Sigmoid colon (tissue), 7 donors: ENCODE data around the gene RBM5. TPM values are rescaled to one million over a fixed set of nuclear protein-coding genes. Genes with fewer than 3 reads are reported as not detected.
"Not testable (repeated sequence)": the region's sequence is repeated elsewhere in the genome, so short reads cannot be mapped to it uniquely, and the experiment has no call there.

Source experiments
- DNase-seq: peaks from one replicate; pipeline ENCODE4 v3.0.0-alpha.2; 2019
- H3K27ac ChIP-seq, 4 donors: fragments of 200-600 bp; sonication (generic); one replicate each; pipeline ENCODE4 v1.5.1; 2016 to 2019; ENCODE audit warnings: mild to moderate bottlenecking in 1 of 4
- H3K27me3 ChIP-seq, 3 donors: fragments of 200-600 bp; sonication (generic); one replicate each; pipeline ENCODE4 v1.5.1; 2019; ENCODE audit warnings: mild to moderate bottlenecking in 1 of 3
- H3K36me3 ChIP-seq, 4 donors: fragments of 200-600 bp; sonication (generic); one replicate each; pipeline ENCODE4 v1.5.1; 2016 to 2019
- H3K4me1 ChIP-seq, 4 donors: fragments of 200-600 bp; sonication (generic); one replicate each; pipeline ENCODE4 v1.5.1; 2017 to 2019
- H3K4me3 ChIP-seq, 4 donors: fragments of 200-600 bp; sonication (generic); one replicate each; pipeline ENCODE4 v1.5.1; 2017 to 2019; ENCODE audit warnings: mild to moderate bottlenecking in 2 of 4, moderate library complexity in 1 of 4
- H3K9me3 ChIP-seq, 4 donors: fragments of 200-600 bp in 3 of 4; sonication (generic) in 3 of 4; one replicate each; pipeline versions ENCODE4 v1.5.1 to v1.6.1; 2013 to 2019
- CTCF ChIP-seq, 4 experiments: fragments of 450-650 bp in 3 of 4; fragments of 200-600 bp in 1 of 4; IDR thresholded peaks; one replicate each; pipeline ENCODE4 v1.5.1; 2016 to 2019; ENCODE audit warnings: antibody characterized with exemption in 4 of 4, mild to moderate bottlenecking in 3 of 4, moderate library complexity in 2 of 4
- EP300 ChIP-seq, 4 donors: sonication (generic); formaldehyde crosslinking; IDR thresholded peaks; one replicate each; pipeline ENCODE4 v1.6.1; 2017; ENCODE audit warnings: antibody characterized with exemption in 4 of 4
- POLR2A ChIP-seq, 2 donors: fragments of 450-650 bp; IDR thresholded peaks; one replicate each; pipeline ENCODE4 v1.6.1; 2016; ENCODE audit warnings: antibody characterized with exemption in 2 of 2, mild to moderate bottlenecking in 2 of 2, moderate library complexity in 2 of 2
- POLR2AphosphoS5 ChIP-seq, 4 donors: sonication (generic); formaldehyde crosslinking; IDR thresholded peaks; one replicate each; pipeline ENCODE4 v1.6.1; 2017; ENCODE audit warnings: antibody characterized with exemption in 4 of 4
- WGBS, 2 donors: extraction: QIAGEN DNeasy Blood & Tissue Kit; methylation state at CpG; one replicate each; pipeline ENCODE4 v1.1.7; 2013; 5-methylcytosine and 5-hydroxymethylcytosine counted together
- intact Hi-C: fragments of 100-400 bp; cut with DNase I; formaldehyde crosslinking; loops from one replicate; pipeline ENCODE4 v1.15.1; 2023
- polyA plus RNA-seq, 3 donors: library from polyadenylated mRNA; stranded (reverse); fragments of 200-250 nt; gene quantifications; one replicate each; pipeline ENCODE4 v1.2.3, GENCODE V29; 2013
- total RNA-seq, 4 donors: library from RNA; depleted of rRNA; stranded (reverse); fragments of >200 nt; gene quantifications; one replicate each; pipeline ENCODE4 v1.1.0, GENCODE V29; 2016
- donor health status: healthy with polysubstance abuse.
- donor health status: Bipolar disorder and iron deficiency.
- donor health status: healthy.

RBM5 gene
- total and polyA plus RNA-seq, 7 donors, result 19.4 to 294 (median 149) TPM

- no peaks in the 10 kb centered on the region for H3K9me3 ChIP-seq
- WGBS, 2 donors, result 97% methylated on average over 6 of the region's 6 CpGs
- intact Hi-C loops, result no loop called here
- no peak overlapping the region for H3K27ac ChIP-seq
- no peak for DNase-seq
- H3K4me3 ChIP-seq, result no peak overlapping the region
- peaks cover 19 to 97% (median 42%) of the 10 kb centered on the region in 4 donors for H3K36me3 ChIP-seq
- no peaks in the 10 kb centered on the region for H3K27me3 ChIP-seq
- H3K4me1 ChIP-seq, result no peaks in the 10 kb centered on the region
- TF ChIP-seq CTCF (IDR thresholded peaks at IDR 0.05), result no peak
- no peak for TF ChIP-seq POLR2A (IDR thresholded peaks at IDR 0.05)
- TF ChIP-seq POLR2AphosphoS5 (IDR thresholded peaks at IDR 0.05), result no peak
- no peak for TF ChIP-seq EP300 (IDR thresholded peaks at IDR 0.05)
Measured at GRCh38 chr3:50057756-50058155, 31.0 kb upstream of the RBM5 start.

- Histone ChIP-seq H3K4me3 (no peak overlapping the region), H3K27me3 (no peaks in the 10 kb centered on the region), H3K36me3 (peaks cover 23 to 100% (median 83%) of the 10 kb centered on the region in 4 donors), H3K27ac (no peak overlapping the region), H3K9me3 (no peaks in the 10 kb centered on the region), H3K4me1 (no peaks in the 10 kb centered on the region)
- intact Hi-C loops, result no loop called here
- WGBS, 2 donors, result 90% methylated on average over 2 of the region's 2 CpGs
- DNase-seq, result no peak
- TF ChIP-seq EP300 (IDR thresholded peaks at IDR 0.05), result no peak
- no peak for TF ChIP-seq POLR2A (IDR thresholded peaks at IDR 0.05)
- no peak for TF ChIP-seq CTCF (IDR thresholded peaks at IDR 0.05)
- no peak for TF ChIP-seq POLR2AphosphoS5 (IDR thresholded peaks at IDR 0.05)
Measured at GRCh38 chr3:50068134-50068533, 20.6 kb upstream of the RBM5 start.

- WGBS, 2 donors, result 96 to 97% methylated on average over 1 of the region's 1 CpG
- Histone ChIP-seq H3K36me3 (peaks cover 8 to 48% (median 33%) of the 10 kb centered on the region in 4 donors), H3K27ac (no peak overlapping the region), H3K27me3 (no peaks in the 10 kb centered on the region), H3K4me3 (no peak overlapping the region), H3K4me1 (no peaks in the 10 kb centered on the region), H3K9me3 (no peaks in the 10 kb centered on the region)
- DNase-seq, result no peak
- intact Hi-C loops, result no loop called here
- no peak for TF ChIP-seq CTCF (IDR thresholded peaks at IDR 0.05)
- no peak for TF ChIP-seq EP300 (IDR thresholded peaks at IDR 0.05)
- TF ChIP-seq POLR2AphosphoS5 (IDR thresholded peaks at IDR 0.05), result no peak
- no peak for TF ChIP-seq POLR2A (IDR thresholded peaks at IDR 0.05)
Measured at GRCh38 chr3:50078091-50078490, 10.6 kb upstream of the RBM5 start.

- WGBS, 2 donors, result 36 to 40% methylated on average over 1 of the region's 1 CpG
Measured at GRCh38 chr3:50078622-50079021, 10.1 kb upstream of the RBM5 start.

GRCh38 chr3:50084951-50085350 lies 3.8 kb upstream of the RBM5 start:
- intact Hi-C loops, H3K4me1 ChIP-seq, H3K27ac ChIP-seq, H3K4me3 ChIP-seq, H3K9me3 ChIP-seq, H3K36me3 ChIP-seq, H3K27me3 ChIP-seq, DNase-seq: not testable (repeated sequence)
- WGBS, 2 donors, result 96% methylated on average over 22 to 28 of the region's 33 CpGs

More at GRCh38 chr3:50078622-50079021, 10.1 kb upstream of the RBM5 start:
- Histone ChIP-seq H3K4me3 (no peak overlapping the region), H3K27me3 (no peaks in the 10 kb centered on the region), H3K27ac (no peak overlapping the region), H3K9me3 (no peaks in the 10 kb centered on the region), H3K36me3 (peaks cover 8 to 42% (median 28%) of the 10 kb centered on the region in 4 donors), H3K4me1 (no peaks in the 10 kb centered on the region)
- intact Hi-C loops, result no loop called here
- no peak for DNase-seq
- TF ChIP-seq POLR2AphosphoS5 (IDR thresholded peaks at IDR 0.05) (no peak), POLR2A (IDR thresholded peaks at IDR 0.05) (no peak), CTCF (IDR thresholded peaks at IDR 0.05) (no peak), EP300 (IDR thresholded peaks at IDR 0.05) (no peak)
